GM21515 (cell line): ENCODE results near the gene BRD3OS.

Experiments
- ATAC-seq: cut with Tn5 transposase; IDR thresholded peaks from one replicate; pipeline ENCODE4 v1.9.1; 2021; ENCODE audit not compliant: unreplicated experiment

The BRD3OS gene

DNA sequence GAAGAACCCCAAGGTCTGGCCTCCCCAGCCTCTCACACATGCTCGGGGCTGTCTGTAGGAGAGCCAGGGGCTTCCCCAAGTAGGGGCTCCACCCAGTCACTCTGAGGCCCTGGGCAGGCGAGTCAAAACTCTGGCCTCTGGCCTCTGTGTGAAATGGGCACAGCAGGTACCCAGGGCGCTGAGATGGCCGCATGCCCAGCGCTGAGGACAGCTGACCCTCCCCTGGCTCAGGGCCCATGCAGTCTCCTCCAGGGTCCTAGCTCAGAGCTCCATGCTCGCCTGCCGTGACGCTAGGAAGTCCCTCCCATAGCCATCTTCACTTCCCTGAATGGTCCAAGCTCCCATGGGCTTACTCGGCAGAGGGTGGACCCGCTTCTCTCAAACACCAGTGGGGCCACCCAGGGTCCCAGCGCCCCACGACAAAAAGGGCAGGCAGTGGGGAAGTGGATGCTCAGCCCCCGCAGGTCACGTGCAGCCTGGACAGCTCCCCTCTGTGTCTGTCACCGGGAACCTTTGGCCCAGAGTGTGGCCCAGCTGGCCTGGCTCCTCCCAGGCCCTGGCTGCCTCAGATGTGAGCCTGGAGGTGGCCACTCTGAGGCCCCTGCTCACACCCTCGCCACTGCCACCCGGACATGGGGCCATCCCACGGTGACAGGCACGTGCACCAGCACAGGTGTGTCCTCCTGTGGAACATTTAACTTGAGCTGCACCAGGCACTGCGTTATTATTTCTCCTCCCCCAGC lies 21.0 kb upstream of the BRD3OS start:
- ATAC-seq = no peak

GRCh38 chr9:134004881-134005280 lies 20.4 kb upstream of the BRD3OS start:
- no peak for ATAC-seq

DNA sequence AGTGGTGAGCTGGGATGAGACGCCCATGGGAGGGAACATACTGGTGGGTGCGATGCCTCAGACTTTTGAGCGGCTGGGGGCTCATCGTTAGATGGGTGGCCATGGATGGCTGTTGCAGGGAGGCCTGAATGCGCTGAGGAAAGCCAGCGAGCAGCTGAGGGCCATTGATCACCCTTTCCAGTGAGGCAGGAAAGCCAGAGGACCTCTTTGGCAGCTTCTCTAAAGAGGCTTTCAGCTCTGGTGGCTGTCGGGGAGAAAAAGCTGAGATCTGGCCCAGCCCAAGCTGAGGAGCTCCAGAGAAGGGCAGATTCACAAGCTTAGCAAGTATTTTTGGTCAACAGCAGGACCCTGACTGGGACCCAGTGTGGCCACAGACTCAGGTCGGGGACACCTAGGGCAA lies 19.9 kb upstream of the BRD3OS start:
- ATAC-seq = no peak

DNA sequence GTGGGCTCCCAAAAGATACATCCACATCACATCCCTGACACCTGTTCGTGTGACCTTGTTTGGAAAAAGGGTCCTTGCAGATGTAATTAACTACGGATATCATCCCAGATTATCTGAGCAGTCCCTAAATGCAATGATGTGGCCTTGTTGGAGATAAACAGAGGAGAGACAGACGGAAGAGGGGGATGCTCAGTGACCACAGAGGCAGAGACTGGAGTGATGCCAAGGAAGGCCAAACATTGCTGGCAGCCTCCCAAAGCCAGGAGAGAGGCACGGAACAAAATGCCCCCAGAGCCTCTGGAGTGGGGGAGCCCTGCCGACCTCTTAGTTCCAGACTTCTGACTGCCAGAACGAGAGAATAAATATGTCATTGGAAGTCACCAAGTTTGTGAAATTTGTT lies 18.1 kb upstream of the BRD3OS start:
- ATAC-seq = no peak

- no peak for ATAC-seq
These were observed 17.7 kb upstream of the BRD3OS start for GRCh38 chr9:134007571-134007970.

GRCh38 chr9:134010310-134011173 lies 14.7 kb upstream of the BRD3OS start:
- no peak for ATAC-seq

DNA sequence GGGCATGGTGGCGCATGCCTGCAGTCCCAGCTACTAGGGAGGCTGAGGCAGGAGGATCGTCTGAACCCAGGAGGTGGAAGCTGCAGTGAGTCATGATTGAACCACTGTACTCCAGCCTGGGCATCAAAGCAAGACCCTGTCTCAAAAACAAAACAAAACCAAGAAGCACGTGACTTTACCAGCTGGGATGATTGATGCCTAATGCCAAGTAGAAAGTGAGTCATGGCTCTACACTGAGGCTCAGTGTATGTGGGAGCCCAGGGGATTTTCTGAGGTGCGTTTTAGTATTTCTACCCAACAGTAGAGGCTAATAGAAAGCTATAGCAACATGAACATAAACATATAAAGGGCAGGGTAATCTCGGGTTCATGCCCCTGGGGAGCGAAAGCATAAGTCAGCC lies 13.9 kb upstream of the BRD3OS start:
- ATAC-seq = no peak

DNA sequence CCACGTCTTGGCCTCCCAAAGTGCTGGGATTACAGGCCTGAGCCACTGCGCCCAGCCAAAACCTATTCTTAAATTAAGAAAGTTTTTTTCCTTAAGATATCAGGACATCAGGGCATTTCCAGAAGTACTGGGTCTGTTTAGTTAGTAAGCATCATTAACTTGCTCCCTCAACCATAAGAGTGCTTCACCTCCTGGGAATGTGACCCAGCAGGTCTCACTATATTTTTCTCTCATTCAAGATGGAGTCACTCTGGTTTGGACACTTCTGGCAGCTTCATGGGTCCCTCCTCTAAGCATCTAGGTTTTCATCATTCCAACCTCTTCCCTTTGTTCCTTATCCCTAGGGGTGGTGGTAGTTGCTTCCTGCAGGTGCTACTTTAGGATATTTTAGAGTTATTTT lies 10.3 kb upstream of the BRD3OS start:
- no peak for ATAC-seq

DNA sequence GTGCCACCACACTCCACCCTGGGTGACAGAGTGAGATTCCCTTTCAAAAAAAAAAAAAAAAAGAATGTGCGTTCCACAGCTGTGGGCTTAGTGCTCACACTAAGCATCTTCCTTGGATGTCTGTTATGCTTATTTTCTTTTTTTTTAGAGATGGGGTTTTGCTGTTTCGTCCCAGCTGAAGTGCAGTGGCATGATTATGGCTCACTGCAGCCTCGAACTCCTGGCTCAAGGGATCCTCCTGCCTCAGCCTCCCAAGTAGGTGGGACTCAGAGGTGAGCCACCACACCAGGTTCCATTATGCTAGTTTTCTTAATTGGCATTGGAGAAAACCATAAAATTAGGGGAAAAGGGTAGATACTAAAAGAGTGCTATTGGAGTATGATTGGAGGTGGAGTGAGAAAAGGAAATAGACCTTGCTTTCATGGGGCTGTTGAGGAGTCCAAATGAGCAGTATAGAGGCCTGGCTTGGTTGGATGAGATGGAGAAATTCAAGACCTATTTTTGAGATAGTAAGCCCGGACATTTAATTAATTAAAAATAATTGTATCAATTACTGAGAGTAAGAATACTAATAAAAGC lies 978 bp upstream of the BRD3OS start:
- ATAC-seq = no peak

DNA sequence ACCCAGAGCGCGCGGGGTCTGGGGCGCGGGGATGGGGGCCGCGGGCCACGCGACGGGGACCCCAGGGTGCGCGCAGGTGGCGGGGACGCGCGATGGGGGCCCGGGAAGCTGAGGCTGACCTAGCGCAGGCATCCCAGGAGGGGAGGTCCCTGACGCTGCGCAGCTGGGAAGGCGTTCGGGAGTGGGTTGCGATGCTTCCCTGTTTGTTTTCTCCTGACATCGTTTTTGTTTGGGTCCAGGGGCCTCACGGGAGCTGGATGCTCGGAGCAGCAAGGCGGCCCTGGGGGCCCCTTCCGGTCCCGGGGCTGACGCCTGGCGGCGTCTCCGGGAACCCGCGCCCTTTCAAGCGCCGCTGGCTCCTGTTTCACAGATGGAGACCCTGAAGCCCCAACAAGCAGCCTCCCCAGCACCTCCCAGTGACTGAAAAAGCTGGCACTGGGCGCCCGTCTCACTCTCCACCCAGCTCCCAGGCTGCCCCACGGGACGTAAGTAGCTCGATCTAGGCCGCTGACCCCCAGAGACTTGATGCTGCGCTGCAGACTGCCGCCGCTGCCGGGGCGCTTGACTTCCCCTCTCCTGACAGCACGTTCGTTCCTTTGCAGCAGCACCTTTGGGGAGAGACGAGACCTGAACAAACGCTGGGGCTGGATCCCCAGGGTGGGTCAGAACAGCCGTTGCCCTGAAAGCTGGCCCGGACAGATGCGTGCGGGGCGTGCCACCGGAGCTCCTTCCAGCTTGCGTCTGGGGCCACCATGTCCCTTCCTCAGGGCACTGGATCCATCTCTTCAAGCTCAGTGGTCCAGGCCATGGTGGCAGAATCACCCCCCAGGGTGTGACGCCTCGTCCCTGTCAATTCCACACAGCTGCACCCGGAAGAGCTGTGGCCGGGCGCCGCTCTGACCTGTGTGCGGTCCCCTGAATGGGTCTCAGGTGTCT lies 593 bp downstream of the BRD3OS start:
- ATAC-seq = peak; percentile 32

- ATAC-seq = no peak
These were observed 1.3 kb downstream of the BRD3OS start for GRCh38 chr9:134026581-134026980.

GRCh38 chr9:134026981-134027380 lies 1.7 kb downstream of the BRD3OS start:
- ATAC-seq = no peak

GRCh38 chr9:134027561-134027960 lies 2.3 kb downstream of the BRD3OS start:
- ATAC-seq = no peak

DNA sequence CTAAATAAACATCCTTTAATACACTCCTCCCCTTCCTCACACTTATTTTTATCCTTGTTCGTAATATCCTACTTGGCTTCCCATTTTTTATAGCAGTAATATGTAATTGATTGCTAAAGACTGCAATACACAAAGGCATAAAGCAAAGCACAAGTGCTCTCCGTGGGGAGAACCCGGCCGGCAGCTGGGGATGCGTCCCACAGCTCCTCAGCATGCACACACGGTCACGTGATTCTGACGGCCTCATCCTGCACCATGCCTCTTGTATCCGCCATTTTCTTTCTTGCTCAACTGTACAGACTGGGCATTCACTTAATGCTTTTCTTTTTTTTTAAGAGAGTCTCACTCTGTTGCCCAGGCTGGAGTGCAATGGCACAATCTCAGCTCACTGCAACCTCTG lies 2.8 kb downstream of the BRD3OS start:
- ATAC-seq = no peak

GRCh38 chr9:134028575-134029247 lies 3.4 kb downstream of the BRD3OS start:
- no peak for ATAC-seq

- ATAC-seq = no peak
These were observed 4.3 kb downstream of the BRD3OS start for GRCh38 chr9:134029248-134030226.

GRCh38 chr9:134030821-134031470 lies 5.7 kb downstream of the BRD3OS start:
- no peak for ATAC-seq

DNA sequence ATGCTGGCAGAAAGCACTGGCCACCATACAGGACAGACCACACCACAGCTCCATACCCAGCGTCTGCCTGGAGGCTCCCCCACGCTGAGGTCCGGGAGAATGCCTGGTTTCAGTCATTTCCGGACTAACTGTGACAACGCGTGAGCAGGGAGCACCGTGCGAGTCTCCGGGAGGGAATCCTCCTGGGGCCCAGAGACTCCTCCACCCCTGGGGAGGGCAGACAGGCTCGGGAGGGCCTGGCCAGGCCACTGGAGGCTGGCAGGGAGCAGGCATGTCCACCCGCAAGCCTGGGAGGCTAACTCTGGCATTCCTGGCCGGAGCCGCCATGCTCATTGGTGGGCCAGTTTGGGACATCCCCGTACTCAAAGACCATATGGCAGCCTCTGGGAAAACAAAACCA lies 6.5 kb downstream of the BRD3OS start:
- no peak for ATAC-seq
